ENCODE measurements around the gene ARHGEF4. TPM values are rescaled to one million over a fixed set of nuclear protein-coding genes. Genes with fewer than 3 reads are reported as not detected.

Gene ARHGEF4
- total RNA-seq, 1 experiment from 2014 or later: 21.8 TPM

DNA sequence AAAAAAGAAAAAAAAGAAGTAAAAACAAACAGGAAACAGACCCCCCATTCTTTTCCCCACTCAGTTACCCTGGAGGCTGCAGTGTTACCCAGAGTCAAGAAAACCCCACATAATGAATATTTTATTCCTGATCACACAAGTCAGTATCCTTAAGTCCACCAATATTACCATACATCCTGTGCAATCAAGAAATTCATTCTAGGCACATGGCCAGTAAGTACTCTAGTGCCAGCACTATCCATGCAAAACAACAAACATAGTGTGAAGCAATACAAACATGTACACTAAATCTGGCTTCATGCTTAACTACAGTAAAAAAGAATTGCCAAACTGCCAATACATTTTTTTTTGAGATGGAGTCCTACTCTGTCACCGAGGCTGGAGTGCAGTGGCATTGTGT is 145.0 kb downstream of the ARHGEF4 start (continued):
- TF ChIP-seq RORB (CRISPR knock-in tag; IDR thresholded peaks at IDR 0.05) (no peak), ZNF671 (CRISPR knock-in tag; IDR thresholded peaks at IDR 0.05) (no peak), NFE2L1 (CRISPR knock-in tag; IDR thresholded peaks at IDR 0.05) (no peak), ZNF232 (CRISPR knock-in tag; IDR thresholded peaks at IDR 0.05) (no peak), ETV6 (CRISPR knock-in tag; IDR thresholded peaks at IDR 0.05) (no peak), USF2 (CRISPR knock-in tag; IDR thresholded peaks at IDR 0.05) (no peak), CREB1 (CRISPR knock-in tag; IDR thresholded peaks at IDR 0.05) (no peak), ZNF425 (CRISPR knock-in tag; conservative IDR thresholded peaks at IDR 0.05) (no peak), ELF4 (CRISPR knock-in tag; IDR thresholded peaks at IDR 0.05; ENCODE audit: low read depth) (no peak)

GRCh38 chr2:130985206-130985780 is 148.6 kb downstream of the ARHGEF4 start:
- H3K4me3 Mint-ChIP-seq: no peak overlapping the region

More at GRCh38 chr2:130985206-130985780, 148.6 kb downstream of the ARHGEF4 start:
- ATAC-seq: no peak
- TF ChIP-seq ETV6 (CRISPR knock-in tag; IDR thresholded peaks at IDR 0.05): no peak
- TF ChIP-seq, protein P1, sequence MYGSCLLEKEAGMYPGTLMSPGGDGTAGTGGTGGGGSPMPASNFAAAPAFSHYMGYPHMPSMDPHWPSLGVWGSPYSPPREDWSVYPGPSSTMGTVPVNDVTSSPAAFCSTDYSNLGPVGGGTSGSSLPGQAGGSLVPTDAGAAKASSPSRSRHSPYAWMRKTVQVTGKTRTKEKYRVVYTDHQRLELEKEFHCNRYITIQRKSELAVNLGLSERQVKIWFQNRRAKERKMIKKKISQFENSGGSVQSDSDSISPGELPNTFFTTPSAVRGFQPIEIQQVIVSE (CRISPR knock-in tag; IDR thresholded peaks at IDR 0.05; ENCODE audit: borderline replicate concordance): no peak
- TF ChIP-seq CTCF (IDR thresholded peaks at IDR 0.05): no peak
- no peak for TF ChIP-seq IRF2 (CRISPR knock-in tag; IDR thresholded peaks at IDR 0.05; ENCODE audit: borderline replicate concordance, low read depth)
- no peak for TF ChIP-seq SMAD4 (CRISPR knock-in tag; IDR thresholded peaks at IDR 0.05)
- no peak for TF ChIP-seq ZNF121 (CRISPR knock-in tag; IDR thresholded peaks at IDR 0.05)
- no peak for TF ChIP-seq ESRRA (CRISPR knock-in tag; IDR thresholded peaks at IDR 0.05; ENCODE audit: borderline replicate concordance)
- no peak for TF ChIP-seq SP1 (CRISPR knock-in tag; conservative IDR thresholded peaks at IDR 0.05)
- TF ChIP-seq ERG (CRISPR knock-in tag; IDR thresholded peaks at IDR 0.05): no peak
- peaks cover 29% of the 10 kb centered on the region for H3K9me3 Mint-ChIP-seq
- peaks cover 8% of the 10 kb centered on the region for H3K36me3 Mint-ChIP-seq
- no peak overlapping the region for H3K27ac Mint-ChIP-seq
- ChIA-PET POLR2A (interaction anchor here (0.9 kb wide), 1 partner anchor 10 kb away, joined by 4 read pairs; no protein-coding TSS in a partner anchor), CTCF (no interaction called here)
- H3K27me3 Mint-ChIP-seq (ENCODE audit: low read depth): no peaks in the 10 kb centered on the region
- H3K4me1 Mint-ChIP-seq: no peaks in the 10 kb centered on the region
- DNase-seq (ENCODE audit: low spot score): no peak
